ENCODE measurements around the gene TSPAN32. TPM values are rescaled to one million over a fixed set of nuclear protein-coding genes. Genes with fewer than 3 reads are reported as not detected.

TSPAN32 gene
- total RNA-seq, 1 donor from 2014 or later, result 12.5 TPM

DNA sequence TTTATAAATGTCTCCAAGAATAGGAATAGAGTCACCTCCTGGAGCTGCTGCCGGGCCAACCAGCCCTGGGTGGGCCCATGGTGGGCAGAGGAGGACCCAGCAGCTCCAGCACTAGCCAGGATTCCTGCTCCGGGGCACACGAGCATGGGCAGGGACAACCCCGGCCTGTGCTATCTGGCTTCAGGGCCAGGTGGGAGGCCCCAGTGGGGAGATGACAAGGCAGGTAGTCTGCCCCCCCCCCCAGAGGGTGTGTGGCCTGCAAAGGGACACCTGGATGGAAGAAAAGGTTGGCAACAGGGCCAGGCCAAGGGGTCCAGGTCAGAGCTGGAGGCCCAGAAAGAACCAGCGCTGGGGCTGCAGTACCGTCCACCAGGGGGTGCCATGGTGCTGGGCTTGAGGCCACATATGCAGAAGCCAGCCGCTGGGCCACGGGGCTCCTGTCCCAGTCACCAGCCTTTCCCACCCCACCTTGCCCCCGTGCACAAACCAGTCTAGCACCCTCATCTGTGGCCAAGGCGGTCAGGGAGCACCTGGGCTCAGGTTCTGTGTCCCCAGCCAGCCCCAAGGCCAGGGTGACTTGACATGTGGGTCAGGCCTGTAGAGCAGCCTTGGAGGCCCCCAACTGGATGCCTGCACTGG, 3.4 kb downstream of the TSPAN32 start:
- ATAC-seq, result peak; percentile 78 to 80
- Histone ChIP-seq H3K4me1 (peaks cover 56% of the 10 kb centered on the region), H3K27me3 (ENCODE audit: low read depth) (no peaks in the 10 kb centered on the region), H3K36me3 (no peaks in the 10 kb centered on the region), H3K4me3 (peak overlapping the region; percentile 29), H3K27ac (peak overlapping the region; percentile 74), H3K9me3 (no peaks in the 10 kb centered on the region)
- TF ChIP-seq, protein P1, sequence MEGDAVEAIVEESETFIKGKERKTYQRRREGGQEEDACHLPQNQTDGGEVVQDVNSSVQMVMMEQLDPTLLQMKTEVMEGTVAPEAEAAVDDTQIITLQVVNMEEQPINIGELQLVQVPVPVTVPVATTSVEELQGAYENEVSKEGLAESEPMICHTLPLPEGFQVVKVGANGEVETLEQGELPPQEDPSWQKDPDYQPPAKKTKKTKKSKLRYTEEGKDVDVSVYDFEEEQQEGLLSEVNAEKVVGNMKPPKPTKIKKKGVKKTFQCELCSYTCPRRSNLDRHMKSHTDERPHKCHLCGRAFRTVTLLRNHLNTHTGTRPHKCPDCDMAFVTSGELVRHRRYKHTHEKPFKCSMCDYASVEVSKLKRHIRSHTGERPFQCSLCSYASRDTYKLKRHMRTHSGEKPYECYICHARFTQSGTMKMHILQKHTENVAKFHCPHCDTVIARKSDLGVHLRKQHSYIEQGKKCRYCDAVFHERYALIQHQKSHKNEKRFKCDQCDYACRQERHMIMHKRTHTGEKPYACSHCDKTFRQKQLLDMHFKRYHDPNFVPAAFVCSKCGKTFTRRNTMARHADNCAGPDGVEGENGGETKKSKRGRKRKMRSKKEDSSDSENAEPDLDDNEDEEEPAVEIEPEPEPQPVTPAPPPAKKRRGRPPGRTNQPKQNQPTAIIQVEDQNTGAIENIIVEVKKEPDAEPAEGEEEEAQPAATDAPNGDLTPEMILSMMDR (IDR thresholded peaks at IDR 0.05), result peak; percentile 96
- peak; percentile 93 for DNase-seq
- intact Hi-C loops (cut with DNase I), result loop anchor here (10.0 kb wide), 1 partner anchor 120 kb away; no protein-coding TSS in a partner anchor

DNA sequence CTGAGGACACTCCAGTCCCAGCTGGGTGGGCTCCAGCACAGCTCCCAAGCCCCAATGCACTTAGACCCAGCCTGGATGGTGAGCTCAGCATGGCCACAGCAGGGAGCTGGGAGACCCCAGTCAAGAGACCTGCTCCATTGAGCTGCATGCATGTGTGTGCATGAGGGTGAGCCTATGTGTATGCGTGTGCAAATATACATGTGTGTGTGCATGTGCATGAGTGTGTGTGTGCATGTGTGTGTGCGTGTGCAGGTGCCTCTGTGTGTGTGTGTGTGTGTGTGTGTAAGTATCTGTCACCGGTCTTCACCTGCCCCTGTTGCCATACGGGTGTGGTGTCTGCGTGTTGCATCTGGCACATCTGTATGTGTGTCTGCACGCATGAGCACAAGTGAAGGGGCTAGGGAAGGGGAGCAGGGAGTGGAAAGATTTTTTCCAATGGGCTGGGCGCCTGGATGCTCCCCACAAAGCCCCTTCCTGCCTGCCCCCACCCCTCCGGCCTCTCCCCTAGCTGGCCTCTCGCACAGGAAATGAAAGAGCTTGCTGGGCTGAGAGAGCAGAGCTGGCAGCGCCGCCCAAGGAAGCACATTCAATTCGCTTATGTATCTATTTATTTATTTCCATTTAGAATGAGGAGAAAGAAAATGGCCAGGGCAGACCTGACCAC, 4.1 kb downstream of the TSPAN32 start:
- intact Hi-C loops (cut with DNase I), result loop anchor here (10.0 kb wide), 1 partner anchor 119 kb away; no protein-coding TSS in a partner anchor
- H3K4me1 ChIP-seq, result peaks cover 53% of the 10 kb centered on the region

DNA sequence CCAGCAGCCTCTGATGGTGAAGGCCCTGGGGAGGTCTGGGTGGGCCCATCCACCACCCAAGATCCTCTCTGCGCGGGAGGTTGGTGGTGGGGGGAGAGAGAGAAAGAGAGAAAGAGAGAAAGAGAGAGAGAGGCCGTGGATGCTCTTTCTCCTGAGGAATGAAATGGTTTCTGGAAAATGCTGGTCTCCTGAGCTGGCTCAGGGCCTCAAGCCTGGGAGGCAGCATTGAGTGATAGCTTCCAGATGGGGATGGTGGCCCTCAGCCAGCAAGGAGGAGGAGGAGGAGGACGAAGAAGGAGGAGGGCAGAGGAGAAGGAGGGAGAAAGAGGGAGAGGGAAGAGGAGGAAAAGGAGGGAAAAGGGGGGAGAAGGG, 4.6 kb downstream of the TSPAN32 start:
- peak overlapping the region; percentile 24 for H3K4me3 ChIP-seq
- intact Hi-C loops (cut with DNase I), result loop anchor here (10.0 kb wide), 1 partner anchor 118 kb away; no protein-coding TSS in a partner anchor

More for the DNA sequence above, 4.1 kb downstream of the TSPAN32 start:
- Histone ChIP-seq H3K27ac (peak overlapping the region; percentile 83), H3K9me3 (no peaks in the 10 kb centered on the region), H3K36me3 (no peaks in the 10 kb centered on the region), H3K27me3 (ENCODE audit: low read depth) (no peaks in the 10 kb centered on the region), H3K4me3 (peak overlapping the region; percentile 29)
- ATAC-seq, result no peak
- TF ChIP-seq, protein P1 (IDR thresholded peaks at IDR 0.05), result no peak
- peak; percentile 48 for DNase-seq

DNA sequence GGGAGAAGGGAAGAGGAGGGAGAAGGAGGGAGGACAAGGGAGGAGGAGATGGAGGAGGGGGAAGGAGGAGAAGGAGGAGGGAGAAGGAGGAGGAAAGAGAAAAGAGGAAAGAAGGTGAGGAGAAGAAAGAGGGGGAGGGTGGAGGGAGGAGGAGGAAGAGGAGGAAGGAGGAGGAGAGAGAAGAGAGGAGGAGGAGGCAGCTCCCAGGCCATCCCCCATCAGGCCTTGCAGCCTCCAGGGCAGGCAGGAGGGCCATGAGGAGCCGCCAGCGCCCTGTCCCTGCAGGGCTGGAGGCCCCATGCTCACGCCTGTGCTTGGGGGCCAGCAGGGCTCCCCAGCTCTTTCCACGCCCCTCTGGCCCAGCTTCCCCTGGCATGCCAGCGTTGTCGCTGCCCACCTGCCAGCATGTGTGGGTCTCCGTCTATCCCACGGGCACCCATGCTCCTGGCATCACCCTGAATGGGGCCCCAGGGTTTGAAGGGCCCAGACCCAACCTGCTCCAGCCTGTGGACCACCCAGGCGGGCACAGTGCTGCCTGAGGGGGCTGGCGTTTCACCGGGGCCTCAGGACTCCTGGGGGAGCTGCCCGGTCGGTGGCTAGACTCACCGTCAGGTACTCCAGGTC, 5.2 kb downstream of the TSPAN32 start:
- intact Hi-C loops (cut with DNase I), result loop anchor here (10.0 kb wide), 1 partner anchor 118 kb away; no protein-coding TSS in a partner anchor
- no peaks in the 10 kb centered on the region for H3K36me3 ChIP-seq
- peak overlapping the region; percentile 62 for H3K27ac ChIP-seq
- H3K9me3 ChIP-seq, result no peaks in the 10 kb centered on the region
- TF ChIP-seq, protein P1 (IDR thresholded peaks at IDR 0.05), result no peak
- H3K4me1 ChIP-seq, result peaks cover 52% of the 10 kb centered on the region
- DNase-seq (peak; percentile 47), ATAC-seq (no peak)
- no peaks in the 10 kb centered on the region for H3K27me3 ChIP-seq (ENCODE audit: low read depth)
- H3K4me3 ChIP-seq, result no peak overlapping the region

More for the DNA sequence above, 4.6 kb downstream of the TSPAN32 start:
- Histone ChIP-seq H3K4me1 (peaks cover 51% of the 10 kb centered on the region), H3K27ac (peak overlapping the region; percentile 83), H3K27me3 (ENCODE audit: low read depth) (no peaks in the 10 kb centered on the region), H3K9me3 (no peaks in the 10 kb centered on the region), H3K36me3 (no peaks in the 10 kb centered on the region)
- TF ChIP-seq, protein P1 (IDR thresholded peaks at IDR 0.05), result no peak
- ATAC-seq, result no peak
- peak; percentile 50 for DNase-seq

DNA sequence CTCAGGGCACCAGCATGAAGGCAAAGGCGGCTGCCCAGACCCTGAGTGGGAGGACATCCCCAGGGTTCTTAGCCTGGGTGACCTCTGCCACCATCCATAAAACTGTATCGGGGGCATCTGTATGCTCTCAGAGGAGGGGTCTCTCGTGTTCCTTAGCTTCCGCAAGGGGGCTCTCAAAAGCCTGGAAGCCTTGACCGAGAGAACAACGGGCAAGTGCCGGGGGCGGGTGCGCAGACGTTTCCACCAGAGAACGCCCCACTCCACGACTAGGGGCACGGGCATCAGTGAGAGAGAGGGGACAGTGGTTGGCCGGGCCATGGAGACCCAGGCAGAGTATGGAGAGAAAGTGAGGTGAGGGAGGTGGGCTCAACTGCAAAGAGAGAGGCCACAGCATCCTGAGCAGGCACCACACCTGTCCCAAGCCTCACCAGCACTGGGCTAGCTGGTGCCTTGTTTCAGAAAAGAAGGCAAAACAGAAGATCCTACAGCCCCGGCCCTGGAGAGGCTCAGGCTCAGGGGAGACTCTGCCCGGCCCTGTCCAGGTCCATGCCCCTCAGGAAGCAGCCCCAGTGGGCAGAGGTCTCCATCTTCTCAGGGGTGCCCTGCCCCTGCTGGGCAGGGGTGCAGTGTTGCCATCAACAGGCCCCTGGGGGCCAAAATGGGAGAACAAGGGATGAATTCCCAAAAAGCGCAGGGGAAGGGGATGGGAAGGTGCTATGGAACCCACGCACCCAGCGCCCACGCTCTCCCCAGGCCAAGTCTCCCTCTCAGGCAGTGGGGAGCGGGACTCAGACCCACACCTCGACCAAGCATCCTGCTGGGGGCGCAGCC, 5.9 kb downstream of the TSPAN32 start:
- H3K4me3 ChIP-seq, result no peak overlapping the region
- no peaks in the 10 kb centered on the region for H3K27me3 ChIP-seq (ENCODE audit: low read depth)
- no peaks in the 10 kb centered on the region for H3K36me3 ChIP-seq
- H3K27ac ChIP-seq, result peak overlapping the region; percentile 62
- intact Hi-C loops (cut with DNase I), result loop anchor here (10.0 kb wide), 1 partner anchor 117 kb away; no protein-coding TSS in a partner anchor
- no peaks in the 10 kb centered on the region for H3K9me3 ChIP-seq
- TF ChIP-seq, protein P1 (IDR thresholded peaks at IDR 0.05), result no peak
- H3K4me1 ChIP-seq, result peaks cover 54% of the 10 kb centered on the region
- ATAC-seq, result no peak
- no peak for DNase-seq
